ENCODE measurements around the gene MAGI2.

Gene MAGI2

DNA sequence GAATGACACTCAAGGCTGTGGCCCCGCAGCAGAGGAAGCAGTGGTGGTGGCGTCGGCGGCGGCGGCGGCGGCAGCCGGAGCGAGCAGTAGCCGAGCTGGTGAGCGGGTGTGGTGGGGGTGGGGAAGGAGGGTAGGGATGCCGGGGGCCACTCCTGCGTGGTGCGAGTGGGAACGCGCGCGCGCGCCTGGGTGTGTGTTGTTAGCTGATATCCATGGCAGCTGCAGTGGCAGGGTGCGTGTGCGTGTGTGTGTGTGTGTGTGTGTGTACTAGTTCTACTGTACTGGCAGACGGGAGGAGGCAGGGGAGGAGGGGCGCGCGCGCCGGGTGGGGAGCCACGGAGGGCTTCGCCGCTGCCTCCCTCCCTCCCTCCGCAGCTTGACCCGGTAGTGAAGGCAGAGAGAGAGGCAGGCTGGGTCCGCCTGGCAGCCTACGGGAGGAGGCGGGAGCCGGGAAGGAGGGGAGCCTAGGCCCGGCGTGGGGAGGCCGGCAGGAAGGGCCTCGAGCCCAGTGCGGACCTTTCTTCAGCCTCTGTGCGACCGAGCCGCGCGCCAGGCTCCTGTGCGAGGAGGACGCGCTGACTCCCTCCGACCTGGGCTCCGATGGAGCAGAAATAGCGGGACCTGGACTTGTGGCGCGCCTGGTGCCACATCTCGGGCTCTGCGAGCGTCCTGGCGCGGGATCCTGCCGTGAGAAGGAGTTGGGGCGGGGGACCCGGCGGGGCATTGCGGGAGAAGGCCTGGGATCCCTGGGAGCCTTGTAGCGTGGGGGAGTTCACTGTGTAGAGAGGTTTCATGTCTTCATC, at the start of gene MAGI2:
MAGI2 (minus strand) TSS at position 110 of the 803 bp plus-strand sequence. CDS start 347 bp downstream, outside the sequence.
- DNase-seq, result no peak

GRCh38 chr7:79502151-79502550, 48.7 kb upstream of the MAGI2 start:
- DNase-seq, result no peak

DNA sequence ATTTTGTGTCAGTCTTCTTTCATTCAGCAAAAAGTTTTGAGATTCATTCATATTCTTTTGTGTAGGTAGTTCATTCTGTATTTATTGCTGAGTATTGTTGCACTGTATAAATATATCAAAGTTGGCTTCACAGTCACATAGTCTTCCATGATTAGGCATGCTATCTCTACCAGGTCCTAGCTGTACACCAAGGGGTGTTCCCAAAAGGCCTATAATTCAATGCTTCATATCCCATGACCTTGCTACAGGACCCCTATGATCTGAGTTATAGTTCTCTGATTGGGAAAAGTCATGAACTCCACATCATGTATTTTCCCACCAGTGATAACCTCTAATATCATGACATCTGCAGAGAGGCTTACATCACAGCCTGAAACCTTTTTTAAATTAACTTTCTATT, 47.3 kb upstream of the MAGI2 start:
- no peak for DNase-seq

- no peak for DNase-seq
These were observed 44.3 kb upstream of the MAGI2 start for GRCh38 chr7:79497728-79498127.

GRCh38 chr7:79495544-79496272, 42.2 kb upstream of the MAGI2 start:
- DNase-seq, result no peak

DNA sequence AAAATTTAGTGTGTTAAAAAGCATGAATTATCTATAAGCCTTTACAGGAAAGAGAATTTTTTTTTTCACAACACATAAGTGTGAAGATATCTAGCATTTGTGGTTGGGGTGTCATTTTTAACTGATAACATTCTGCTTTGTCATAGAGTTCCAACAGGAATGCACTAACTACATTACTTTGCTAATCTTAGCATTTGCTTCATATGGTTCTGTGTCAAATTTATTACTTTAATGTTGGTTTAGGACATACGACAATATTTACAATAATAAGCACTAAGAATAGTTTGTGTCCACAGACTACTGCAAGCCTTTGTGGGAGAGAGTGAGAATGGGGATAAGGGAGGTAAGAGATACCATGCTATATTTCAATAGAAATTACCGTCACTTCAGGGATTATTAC, 40.6 kb upstream of the MAGI2 start:
- DNase-seq, result no peak

GRCh38 chr7:79489371-79489770, 35.9 kb upstream of the MAGI2 start:
- DNase-seq, result no peak

GRCh38 chr7:79478386-79478785, 24.9 kb upstream of the MAGI2 start:
- DNase-seq, result no peak

DNA sequence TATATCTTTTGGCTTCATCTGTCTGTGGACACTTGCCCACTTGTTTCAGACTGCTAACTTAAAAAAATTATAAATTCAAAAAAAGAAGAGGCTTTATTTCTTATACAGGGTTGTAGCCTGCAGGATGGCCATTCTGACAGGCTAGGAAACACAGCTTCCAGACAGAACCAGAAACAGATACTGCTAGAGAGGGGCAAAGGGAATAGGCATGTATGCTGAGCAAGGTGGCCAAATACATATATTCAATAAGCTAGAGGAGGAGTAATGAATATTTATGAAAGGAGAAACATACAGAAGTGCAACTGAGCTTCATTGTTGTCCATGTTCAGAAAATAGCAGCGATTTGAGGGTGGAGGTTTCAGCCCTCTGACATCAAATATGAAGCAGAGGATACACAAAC, 22.0 kb upstream of the MAGI2 start:
- no peak for DNase-seq

GRCh38 chr7:79471699-79472098, 18.2 kb upstream of the MAGI2 start:
- no peak for DNase-seq

- DNase-seq, result no peak
These were observed 17.8 kb upstream of the MAGI2 start for GRCh38 chr7:79471283-79471682.

GRCh38 chr7:79465551-79465950, 12.1 kb upstream of the MAGI2 start:
- DNase-seq, result no peak

DNA sequence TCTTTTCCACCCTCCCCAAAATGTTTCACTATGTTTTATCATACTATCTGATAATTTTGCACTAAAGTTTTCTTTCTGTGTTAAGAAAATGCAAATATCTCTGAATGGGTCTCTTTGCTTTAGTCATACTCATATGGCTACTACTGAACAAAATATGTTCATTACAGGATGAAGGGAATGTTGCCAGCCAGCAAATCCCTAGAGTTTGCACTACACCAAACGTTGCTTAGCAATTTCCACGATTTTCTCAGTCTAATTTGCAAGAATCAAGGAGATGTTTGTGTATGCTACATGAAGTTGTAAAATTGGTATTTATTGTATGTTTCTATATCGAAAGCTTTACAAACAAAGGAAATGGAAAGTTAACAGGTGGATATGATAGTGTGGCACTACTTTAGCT, 10.6 kb upstream of the MAGI2 start:
- no peak for DNase-seq

- no peak for DNase-seq
These were observed 8.9 kb upstream of the MAGI2 start for GRCh38 chr7:79462390-79462789.

DNA sequence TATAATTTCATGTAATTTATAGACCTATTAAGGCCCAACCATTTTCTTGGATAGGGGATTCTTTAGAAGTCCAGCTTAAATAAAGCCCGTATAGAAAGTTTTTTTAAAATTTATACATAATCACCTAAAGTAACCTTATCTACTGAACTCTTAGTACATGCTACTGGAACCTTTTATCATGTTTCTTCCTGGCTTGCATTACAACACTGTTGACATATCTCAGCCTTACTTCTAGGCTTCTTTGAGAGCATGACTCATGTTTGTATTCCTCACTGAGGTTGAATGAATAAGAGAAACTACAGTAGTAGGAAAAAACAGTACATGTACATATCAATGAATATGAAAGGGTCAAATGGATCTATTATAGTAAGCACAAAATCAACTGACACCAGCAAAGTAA, 8.2 kb upstream of the MAGI2 start:
- DNase-seq, result no peak

DNA sequence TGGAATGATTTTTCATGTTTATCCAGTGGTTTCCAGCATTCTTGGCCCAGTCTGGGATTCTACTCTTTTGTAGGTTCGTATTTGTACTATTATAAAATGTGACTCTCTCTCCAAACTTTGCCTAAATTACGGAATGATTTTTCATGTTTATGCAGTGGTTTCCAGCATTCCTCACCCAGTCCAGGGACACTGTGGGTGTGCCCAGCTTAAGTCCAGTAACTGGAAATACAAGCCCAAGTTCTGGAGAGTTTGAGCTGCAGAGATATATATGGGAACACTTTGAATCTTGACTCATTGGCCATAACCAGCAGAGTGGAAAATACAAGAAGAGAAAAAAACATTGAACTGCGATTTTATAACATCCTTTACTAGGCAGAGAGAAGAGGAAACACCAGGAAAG, 5.9 kb upstream of the MAGI2 start:
- no peak for DNase-seq

GRCh38 chr7:79458796-79459195, 5.3 kb upstream of the MAGI2 start:
- no peak for DNase-seq

DNA sequence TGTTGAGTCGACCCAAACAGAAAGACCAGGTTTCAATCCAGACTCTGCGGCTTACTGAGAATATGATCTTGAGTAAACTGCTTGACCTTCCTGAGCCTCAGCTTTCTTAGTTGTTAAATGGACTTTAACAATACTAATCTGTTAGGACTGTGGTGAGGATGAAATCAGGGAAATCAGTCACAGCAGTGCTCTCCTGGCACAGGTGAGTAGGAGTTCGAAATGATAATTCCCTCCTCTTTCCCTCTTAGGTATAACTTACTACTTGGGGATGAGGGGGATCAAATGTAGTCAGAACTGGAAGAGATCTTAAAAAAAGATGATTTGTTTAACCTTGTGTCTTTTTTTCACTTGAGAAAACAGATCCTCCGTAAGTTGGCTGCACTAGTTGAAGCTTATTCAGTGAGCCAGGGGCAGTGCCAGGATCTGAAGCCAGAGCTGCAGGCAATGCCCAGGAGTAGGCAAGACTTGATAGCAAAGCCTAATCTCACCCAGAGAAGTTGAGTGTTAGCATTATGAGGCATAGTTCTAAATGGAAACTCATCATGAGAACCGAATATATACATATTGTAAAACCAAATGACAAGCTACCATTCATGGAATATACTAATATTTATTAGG, 1.8 kb upstream of the MAGI2 start:
- DNase-seq, result no peak

- no peak for DNase-seq
These were observed 994 bp upstream of the MAGI2 start for GRCh38 chr7:79454361-79454960.

DNA sequence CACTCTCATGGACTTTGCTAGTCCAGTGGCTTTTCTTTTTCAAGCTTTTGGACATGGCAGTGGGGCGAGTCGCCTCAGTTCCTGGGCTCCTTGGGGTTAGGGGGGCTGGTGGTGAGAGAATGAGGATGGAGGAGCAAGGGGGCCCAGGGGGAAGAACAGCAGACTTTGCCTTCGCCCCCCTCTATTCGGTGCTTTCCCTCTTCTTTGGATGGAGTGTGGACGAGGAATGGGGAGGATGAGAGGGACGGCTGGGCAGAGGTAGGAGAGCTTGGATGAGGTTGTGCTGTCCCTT, 255 bp downstream of the MAGI2 start:
- DNase-seq, result no peak

- DNase-seq, result no peak
These were observed 787 bp downstream of the MAGI2 start for GRCh38 chr7:79452495-79453265.

DNA sequence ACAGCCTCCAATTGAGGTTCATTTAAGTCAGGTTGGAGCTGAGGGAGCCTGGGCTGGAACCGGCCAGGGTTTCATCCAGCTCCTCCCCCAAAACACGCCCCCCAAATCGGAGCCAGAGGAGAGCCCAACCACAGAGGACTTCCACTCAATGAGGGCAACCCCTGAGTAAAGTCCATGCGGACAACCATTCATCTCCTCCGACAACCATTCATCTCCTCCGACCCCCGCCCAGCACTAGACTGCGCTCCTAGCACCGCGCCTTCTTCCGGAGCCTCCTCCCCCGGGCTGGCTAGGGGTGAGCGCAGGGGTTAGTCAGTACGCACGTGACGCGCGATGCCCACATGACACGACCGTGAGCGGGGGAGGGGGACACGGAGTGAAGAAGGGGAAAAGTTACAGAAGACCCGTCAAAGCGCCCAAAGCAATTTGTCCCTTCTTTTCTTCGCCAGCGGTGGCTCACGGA, 1.4 kb downstream of the MAGI2 start:
- DNase-seq, result no peak

- DNase-seq, result no peak
These were observed 1.9 kb downstream of the MAGI2 start for GRCh38 chr7:79451580-79451979.
